ENCODE data around the gene G3BP2. TPM values are rescaled to one million over a fixed set of nuclear protein-coding genes. Genes with fewer than 3 reads are reported as not detected.

Gene G3BP2
- total and polyA plus RNA-seq, 2 of the 8 experiments (the other 6 are each of a cell fraction or from before 2014, with no cell fraction given): 83.7 to 378 TPM

DNA sequence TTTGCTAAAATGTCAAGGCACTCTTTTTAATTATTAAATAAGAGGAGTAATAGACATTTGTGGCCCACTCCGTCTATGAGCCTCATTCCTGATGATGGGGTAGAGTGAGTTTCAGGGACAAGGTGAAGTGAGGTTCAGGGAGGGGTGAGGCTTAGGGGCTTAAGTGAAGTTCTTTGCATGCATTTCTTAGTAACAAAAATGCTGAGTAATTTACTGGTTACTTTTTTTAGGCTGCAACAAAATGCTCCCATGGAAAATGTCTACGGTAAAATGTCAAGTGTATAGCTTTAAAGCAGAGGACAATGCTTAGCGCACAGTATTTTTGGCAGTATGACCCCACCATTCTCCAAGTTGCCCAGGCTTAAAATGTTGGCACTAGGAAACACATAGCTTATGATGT, 49.2 kb upstream of the G3BP2 start:
- H3K9ac ChIP-seq (replicated peaks in 1 of 4; ENCODE audit: extremely low read depth in 1 of 4, low read depth in 3 of 4, low read length in 3 of 4): no peak overlapping the region
- peak overlapping the region; percentile 10 to 86 (median 45); a peak in 6 of 8 replicates for H3K4me3 ChIP-seq (ENCODE audit: extremely low read depth in 1 of 4, insufficient read depth in 2 of 4, low read depth in 3 of 4, low read length in 4 of 4)
- H2BK5ac ChIP-seq (ENCODE audit: low read depth, low read length): no peak overlapping the region
- peaks cover 8% of the 10 kb centered on the region for H3K23me2 ChIP-seq (ENCODE audit: low read depth, low read length)
- DNase-seq (ENCODE audit: low read depth in 1 of 2, low spot score in 2 of 2): no peak
- H3K23ac ChIP-seq (ENCODE audit: insufficient read length): no peak overlapping the region
- peaks cover 0 to 4% of the 10 kb centered on the region in 2 experiments for H4K20me1 ChIP-seq (replicated peaks in 1 of 2; ENCODE audit: control insufficient read depth in 1 of 2, insufficient read depth in 2 of 2, low read length in 2 of 2)
- H4K8ac ChIP-seq (ENCODE audit: extremely low read depth, insufficient read depth, low read length): no peak overlapping the region
- POLR2A ChIA-PET (ENCODE audit: partially characterized antibody): interaction anchor here (0.8 to 10.3 kb wide), 8 partner anchors 8 to 64 kb away, joined by 4 to 117 read pairs (median 16); partner anchors contain the start of gene G3BP2
- no peak overlapping the region for H2BK12ac ChIP-seq (ENCODE audit: low read depth, low read length)
- H4K5ac ChIP-seq (ENCODE audit: insufficient read length, low read depth, low read length): no peak overlapping the region
- peaks cover 24 to 84% of the 10 kb centered on the region in 2 experiments for H3K79me2 ChIP-seq (ENCODE audit: control insufficient read depth in 1 of 2, insufficient read depth in 2 of 2, low read length in 2 of 2)
- H3K18ac ChIP-seq (ENCODE audit: extremely low read depth, low read length): no peak overlapping the region
- FAIRE-seq: no peak
- H2BK20ac ChIP-seq (ENCODE audit: low read length): no peak overlapping the region
- no peaks in the 10 kb centered on the region for H3K27me3 ChIP-seq (replicated peaks in 1 of 4; ENCODE audit: control insufficient read depth in 3 of 4, extremely low read depth in 1 of 4, insufficient read depth in 3 of 4, low read length in 3 of 4)
- no peak overlapping the region for H2AFZ ChIP-seq (ENCODE audit: low read length)
- CTCF ChIA-PET (ENCODE audit: partially characterized antibody): interaction anchor here (0.7 to 5.8 kb wide), 12 partner anchors 11 to 260 kb away, joined by 3 to 78 read pairs (median 4); partner anchors contain the start of gene G3BP2
- 0 out of 2 replicates have a peak, but pooled peaks cover 4% of the 10 kb centered on the region for H3K79me1 ChIP-seq (ENCODE audit: low read depth, low read length)
- no peak overlapping the region for H3K56ac ChIP-seq (replicated peaks; ENCODE audit: insufficient read length, low read depth, low read length)
- no peak overlapping the region for H2BK15ac ChIP-seq (ENCODE audit: low read length)
- H3K4ac ChIP-seq (replicated peaks; ENCODE audit: insufficient read length, low read depth, low read length): no peak overlapping the region
- no peak for TF ChIP-seq KDM4A (IDR thresholded peaks at IDR 0.05; ENCODE audit: low read depth, low read length, severe bottlenecking)
- WGBS, 2 experiments (ENCODE audit: extremely low coverage in 1 of 2, insufficient coverage in 1 of 2, insufficient read length in 1 of 2, insufficient replicate concordance in 2 of 2, low coverage in 1 of 2, low lambda C conversion rate in 2 of 2, missing lambda C conversion rate in 1 of 2): 61% methylated on average over 3 of the region's 3 CpGs; no CpG with 5 or more reads in 1 of the 2 experiments
- no peak overlapping the region for H2AK5ac ChIP-seq (ENCODE audit: low read depth, low read length)
- no peak overlapping the region for H3K27ac ChIP-seq (ENCODE audit: low read depth, low read length)
- H3K4me2 ChIP-seq (ENCODE audit: insufficient read depth in 1 of 2, low read depth in 2 of 2, low read length in 2 of 2): peak overlapping the region; percentile 83 to 99
- H3K36me3 ChIP-seq (ENCODE audit: control insufficient read depth in 2 of 4, insufficient read depth in 4 of 4, low read length in 3 of 4): peaks cover 0 to 16% (median 6%) of the 10 kb centered on the region in 4 experiments; a peak in 4 of 8 replicates
- peaks cover 0 to 6% (median 2%) of the 10 kb centered on the region in 4 experiments; a peak in 6 of 7 replicates for H3K4me1 ChIP-seq (replicated peaks in 1 of 4; ENCODE audit: control insufficient read depth in 3 of 4, insufficient read depth in 4 of 4, low read length in 3 of 4)
- no peaks in the 10 kb centered on the region for H3K9me3 ChIP-seq (ENCODE audit: insufficient read depth in 2 of 2, low read depth in 1 of 2, low read length in 1 of 2)
- no peak overlapping the region for H2BK120ac ChIP-seq (replicated peaks; ENCODE audit: low read depth, low read length)
- H4K91ac ChIP-seq (replicated peaks; ENCODE audit: insufficient read length, low read length): no peak overlapping the region
- H3K14ac ChIP-seq (ENCODE audit: insufficient read length): no peak overlapping the region
